Measurements from ENCODE around the gene MCTS1. TPM values are rescaled to one million over a fixed set of nuclear protein-coding genes. Genes with fewer than 3 reads are reported as not detected.
A peak's percentile ranks its signal among the peaks of the same experiment; 100 is the strongest.
"Not testable (repeated sequence)": the region's sequence is repeated elsewhere in the genome, so short reads cannot be mapped to it uniquely, and the experiment has no call there.

Gene MCTS1, protein sequence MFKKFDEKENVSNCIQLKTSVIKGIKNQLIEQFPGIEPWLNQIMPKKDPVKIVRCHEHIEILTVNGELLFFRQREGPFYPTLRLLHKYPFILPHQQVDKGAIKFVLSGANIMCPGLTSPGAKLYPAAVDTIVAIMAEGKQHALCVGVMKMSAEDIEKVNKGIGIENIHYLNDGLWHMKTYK
- 37.3 and 43.5 TPM in 2 replicates for total RNA-seq
- 36.7 TPM for polyA plus RNA-seq (2012)

GRCh38 chrX:120603707-120604360 lies at the start of gene MCTS1:
TSS of gene MCTS1 (plus strand) at chrX:120604101. CDS start at chrX:120604237, 136 bp downstream.
- DNase-seq (ENCODE audit: low read depth) = peak; percentile 89

- DNase-seq (ENCODE audit: low read depth) = no peak
These were observed 47.6 kb upstream of the MCTS1 start for GRCh38 chrX:120556251-120556650.

DNA sequence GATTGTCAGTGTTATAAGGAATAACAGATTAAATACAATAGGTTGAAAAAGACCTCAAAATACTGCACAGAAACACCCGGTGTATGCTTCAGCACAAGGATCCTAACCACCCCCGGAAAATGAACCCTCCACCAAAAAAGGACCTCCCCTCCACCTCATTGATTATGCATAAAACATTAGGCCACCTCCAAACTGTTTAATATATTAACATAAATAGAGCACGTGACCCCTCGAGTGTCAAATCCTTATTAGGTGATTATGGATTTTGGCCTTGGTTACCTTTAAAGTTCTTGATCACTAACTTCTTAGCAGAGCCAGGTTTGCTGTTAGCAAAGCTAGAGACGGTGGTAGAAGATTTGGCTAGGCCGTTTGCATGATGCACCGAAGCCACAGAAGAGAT lies 44.1 kb upstream of the MCTS1 start:
- peak; percentile 0 for DNase-seq (ENCODE audit: low read depth)

DNA sequence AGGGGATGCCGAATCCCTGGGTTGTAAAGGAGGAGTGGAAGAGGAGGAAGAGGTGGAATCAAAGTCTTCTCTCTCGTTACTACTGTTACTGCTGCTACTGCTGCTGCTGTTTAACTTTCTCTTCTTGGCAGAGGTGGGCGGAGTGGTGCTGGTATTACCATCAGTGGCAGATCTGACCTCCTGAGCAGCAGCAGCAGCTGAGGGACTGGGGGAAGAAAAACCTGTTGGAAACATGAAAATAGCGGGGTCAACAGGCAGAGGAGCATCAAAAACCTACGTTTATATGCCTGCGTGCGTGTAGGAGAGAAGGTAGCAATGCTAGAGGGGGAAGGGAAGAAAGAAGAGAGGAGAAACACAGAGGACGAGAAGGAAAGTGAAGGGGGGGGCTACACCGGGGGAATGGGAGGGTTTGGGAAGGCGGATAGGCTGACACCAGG lies 43.5 kb upstream of the MCTS1 start:
- DNase-seq (ENCODE audit: low read depth) = peak; percentile 50

- DNase-seq (ENCODE audit: low read depth) = peak; percentile 94
These were observed 42.9 kb upstream of the MCTS1 start, which contains the start of gene CUL4B for GRCh38 chrX:120560842-120561633. TSS of gene CUL4B (minus strand) at chrX:120560962. CDS start at chrX:120560638, 324 bp downstream.

DNA sequence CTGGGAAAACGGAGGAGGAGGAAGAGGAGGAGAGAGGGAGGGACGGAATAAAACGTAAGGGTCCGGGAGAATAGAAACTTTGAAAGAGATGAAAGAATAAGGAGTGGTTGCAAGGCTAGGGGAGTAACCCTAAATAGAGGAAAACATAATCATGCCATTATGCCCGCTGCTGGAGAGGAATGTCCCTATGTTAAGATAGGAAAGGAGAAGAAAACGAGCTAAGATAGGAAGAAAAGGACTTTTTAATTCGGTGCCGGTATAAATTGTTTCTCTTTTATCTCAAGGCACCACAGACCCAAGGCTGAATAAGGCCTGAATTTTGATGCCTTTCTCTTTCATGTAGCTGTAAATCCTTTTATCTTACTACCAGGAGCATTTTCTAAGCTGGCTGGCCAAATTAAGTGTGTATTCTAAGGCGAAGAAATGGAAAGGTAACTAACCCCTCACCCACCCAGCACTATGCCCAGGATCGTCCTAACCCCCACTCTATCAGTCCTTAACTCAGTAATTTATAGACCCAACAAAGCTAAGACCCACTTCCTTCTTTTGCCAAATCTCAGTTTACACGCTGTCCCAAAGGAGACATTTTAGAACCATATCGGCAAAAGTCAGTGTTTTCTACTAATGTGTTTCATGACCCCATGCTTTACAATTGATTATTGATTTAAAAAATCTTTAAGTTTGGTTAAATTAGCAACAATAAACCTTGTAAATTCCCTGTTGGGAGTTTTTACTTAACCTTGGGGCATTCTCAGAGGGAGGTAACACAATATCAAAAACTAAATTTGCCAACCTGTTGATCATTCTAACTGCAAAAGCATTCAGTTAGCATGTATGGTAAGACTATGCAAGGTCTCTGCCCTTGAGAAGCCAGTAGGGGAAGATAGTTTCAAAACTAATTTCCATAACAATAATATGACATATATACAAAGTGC lies 42.0 kb upstream of the MCTS1 start:
- peak; percentile 1 for DNase-seq (ENCODE audit: low read depth)

- no peak for DNase-seq (ENCODE audit: low read depth)
These were observed 41.4 kb upstream of the MCTS1 start for GRCh38 chrX:120562569-120562926.

DNA sequence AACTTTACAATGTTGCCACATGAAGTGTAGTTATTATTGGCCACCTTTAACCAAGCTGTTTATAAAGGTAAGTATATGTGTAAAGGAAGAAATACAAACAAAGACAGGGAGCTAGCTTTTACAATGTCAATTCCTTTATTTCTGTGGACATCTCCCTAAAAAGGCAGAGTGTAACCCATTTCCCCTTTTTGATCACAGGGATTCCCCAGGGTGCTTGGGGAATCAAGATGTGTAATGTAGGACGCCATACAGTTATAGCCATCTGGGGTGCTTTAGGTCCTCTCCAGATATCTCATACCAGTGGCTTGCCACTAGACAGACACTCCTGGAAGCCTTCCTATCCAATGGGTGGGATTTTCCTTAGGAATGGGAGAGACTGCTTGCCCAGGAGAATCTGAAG lies 39.0 kb upstream of the MCTS1 start:
- no peak for DNase-seq (ENCODE audit: low read depth)

DNA sequence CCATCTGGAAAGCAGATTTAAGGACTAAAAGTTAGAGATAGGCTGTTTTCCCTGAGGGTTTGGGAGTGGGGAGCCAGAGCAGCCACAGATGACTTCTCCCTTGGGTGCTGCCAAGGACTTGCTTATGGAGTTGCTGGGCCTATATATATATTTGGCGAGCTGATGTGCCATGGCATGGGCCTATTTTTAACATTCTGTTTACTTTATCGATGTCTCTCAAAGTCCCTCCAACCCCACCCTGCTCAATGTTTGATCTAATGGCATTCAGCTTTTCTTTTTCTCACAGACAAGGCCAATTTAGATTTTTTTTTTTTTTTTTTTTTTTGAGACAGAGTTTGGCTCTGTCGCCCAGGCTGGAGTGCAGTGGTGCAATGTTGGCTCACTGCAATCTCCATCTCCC lies 37.1 kb upstream of the MCTS1 start:
- no peak for DNase-seq (ENCODE audit: low read depth)

DNA sequence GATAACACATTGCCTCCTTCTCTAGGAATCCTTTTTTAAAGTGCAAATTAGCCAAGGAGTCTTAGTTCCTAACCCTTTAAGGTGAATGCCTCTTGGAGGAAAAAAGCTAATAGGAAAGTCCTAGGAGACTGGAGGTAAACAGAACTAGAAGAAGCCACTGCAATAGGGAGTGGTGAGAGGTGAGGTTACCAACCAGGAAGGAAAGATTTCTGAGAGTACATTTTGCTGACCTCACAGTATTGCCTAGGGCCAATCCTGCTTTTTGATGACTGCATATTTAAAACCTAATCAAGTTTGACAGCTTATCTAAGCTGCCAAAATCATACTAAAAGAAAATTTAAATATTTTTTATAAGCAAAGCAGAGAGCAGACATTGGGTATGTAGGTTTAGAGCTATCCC lies 35.9 kb upstream of the MCTS1 start:
- no peak for DNase-seq (ENCODE audit: low read depth)

GRCh38 chrX:120568609-120569008 lies 35.3 kb upstream of the MCTS1 start:
- no peak for DNase-seq (ENCODE audit: low read depth)

- no peak for DNase-seq (ENCODE audit: low read depth)
These were observed 33.8 kb upstream of the MCTS1 start for GRCh38 chrX:120570011-120570600.

DNA sequence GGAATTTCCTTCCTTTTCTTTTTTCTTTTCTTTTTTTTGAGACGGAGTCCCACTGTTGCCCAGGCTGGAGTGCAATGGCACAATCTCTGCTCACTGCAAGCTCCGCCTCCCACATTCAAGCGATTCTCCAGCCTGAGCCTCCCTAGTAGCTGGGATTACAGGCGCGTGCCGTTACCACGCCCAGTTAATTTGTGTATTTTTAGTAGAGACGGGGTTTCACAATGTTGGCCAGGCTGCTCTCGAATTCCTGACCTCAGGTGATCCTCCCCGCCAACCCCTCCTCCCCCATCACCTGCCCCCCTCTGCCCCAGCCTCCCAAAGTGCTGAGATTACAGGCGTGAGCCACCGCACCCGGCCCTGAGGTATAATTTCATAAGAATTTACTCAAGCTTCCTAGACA lies 30.1 kb upstream of the MCTS1 start:
- DNase-seq (ENCODE audit: low read depth) = not testable (repeated sequence)

- no peak for DNase-seq (ENCODE audit: low read depth)
These were observed 28.4 kb upstream of the MCTS1 start for GRCh38 chrX:120575379-120576114.

GRCh38 chrX:120585702-120586101 lies 18.2 kb upstream of the MCTS1 start:
- no peak for DNase-seq (ENCODE audit: low read depth)

GRCh38 chrX:120604361-120604782 lies 471 bp downstream of the MCTS1 start:
- peak; percentile 40 for DNase-seq (ENCODE audit: low read depth)

GRCh38 chrX:120612086-120612485 lies 8.2 kb downstream of the MCTS1 start:
- no peak for DNase-seq (ENCODE audit: low read depth)

DNA sequence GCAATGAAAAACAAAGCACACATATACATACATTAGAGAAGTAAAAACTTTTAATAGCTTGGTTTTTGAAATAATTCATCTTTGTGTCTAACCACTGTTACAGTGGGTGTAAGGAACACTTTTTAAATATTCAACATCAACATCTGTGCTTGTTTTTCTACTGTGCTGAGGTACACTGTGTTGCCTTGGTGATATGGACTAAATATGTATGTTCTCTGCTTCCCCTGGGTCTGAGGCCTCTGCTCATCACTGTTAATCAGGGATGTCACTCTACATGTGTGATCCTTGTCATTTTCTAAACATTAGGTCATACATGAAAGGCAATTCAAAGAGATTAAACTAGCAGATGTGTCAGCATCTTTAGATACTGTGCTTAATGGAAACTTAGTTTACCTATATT lies 10.9 kb downstream of the MCTS1 start:
- no peak for DNase-seq (ENCODE audit: low read depth)

GRCh38 chrX:120617996-120618630 lies 14.2 kb downstream of the MCTS1 start:
- DNase-seq (ENCODE audit: low read depth) = no peak

Measured in myocyte (in vitro differentiated cells).